HG03457 (cell line): ENCODE data around the gene PTPRN2.
"Not testable (repeated sequence)": the region's sequence is repeated elsewhere in the genome, so short reads cannot be mapped to it uniquely, and the experiment has no call there.

Source experiments
- ATAC-seq: cut with Tn5 transposase; IDR thresholded peaks from one replicate; pipeline ENCODE4 v1.9.1; 2021; ENCODE audit warnings: moderate number of reproducible peaks; ENCODE audit not compliant: unreplicated experiment

PTPRN2 gene

DNA sequence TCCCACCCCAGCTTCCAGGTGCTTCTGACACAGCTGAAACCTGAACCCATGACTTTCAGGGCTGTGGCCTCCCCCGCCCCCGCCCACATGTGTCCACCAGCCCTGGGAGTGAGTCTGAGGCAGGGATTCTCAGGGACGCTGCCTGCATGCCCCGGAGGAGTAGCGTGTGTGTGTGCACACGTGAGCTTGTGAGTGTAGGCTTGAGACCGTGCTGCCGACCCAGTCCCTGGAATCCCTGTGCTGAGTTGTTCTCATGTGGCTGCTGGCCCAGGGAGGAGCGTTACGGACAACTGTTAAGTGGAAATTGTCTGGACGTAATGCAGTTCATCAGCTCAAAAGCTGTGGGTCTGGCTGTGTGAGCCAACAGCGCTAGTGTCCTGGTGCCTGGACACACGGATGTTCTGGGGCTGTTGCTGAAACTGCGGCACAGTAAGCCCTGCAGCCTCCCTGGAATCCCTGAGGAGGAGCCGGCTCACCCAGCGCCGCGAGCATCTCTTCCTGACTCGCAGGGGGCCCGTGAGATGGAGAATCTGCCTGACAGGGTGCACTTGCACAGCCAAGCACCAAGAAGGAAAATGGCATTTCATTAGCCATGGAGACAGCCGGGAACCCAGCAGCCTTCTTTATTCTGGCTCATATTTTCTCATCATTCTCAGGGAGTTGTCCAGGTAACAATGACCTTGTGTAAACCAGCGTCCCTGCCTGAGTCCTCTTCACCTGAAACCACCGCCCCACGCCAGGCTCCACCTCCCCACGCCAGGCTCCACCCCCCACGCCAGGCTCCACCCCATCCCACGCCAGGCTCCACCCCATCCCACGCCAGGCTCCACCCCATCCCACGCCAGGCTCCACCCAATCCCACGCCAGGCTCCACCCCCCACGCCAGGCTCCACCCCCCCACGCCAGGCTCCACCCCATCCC lies 603.9 kb downstream of the PTPRN2 start:
- no peak for ATAC-seq

DNA sequence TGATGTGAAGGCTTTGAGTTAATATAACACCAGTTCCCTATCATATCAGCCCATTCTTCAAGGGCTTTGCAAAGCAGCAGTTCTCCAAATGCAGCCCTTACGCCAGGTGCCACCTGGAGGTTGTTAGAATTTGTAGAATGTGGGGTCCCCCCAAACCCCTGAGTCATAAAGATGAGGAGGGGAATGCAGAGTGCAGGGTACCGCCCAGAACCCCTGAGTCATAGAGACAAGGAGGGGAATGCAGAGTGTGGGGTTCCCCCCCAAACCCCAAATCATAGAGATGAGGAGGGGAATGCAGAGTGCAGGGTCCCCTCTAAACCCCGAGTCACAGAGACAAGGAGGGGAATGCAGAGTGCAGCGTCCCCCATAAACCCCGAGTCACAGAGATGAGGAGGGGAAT lies 605.8 kb downstream of the PTPRN2 start:
- no peak for ATAC-seq

- ATAC-seq = no peak
These were observed 606.8 kb downstream of the PTPRN2 start for GRCh38 chr7:157980774-157981173.

- not testable (repeated sequence) for ATAC-seq
These were observed 607.3 kb downstream of the PTPRN2 start for GRCh38 chr7:157980341-157980731.

GRCh38 chr7:157979636-157980340 lies 607.8 kb downstream of the PTPRN2 start:
- no peak for ATAC-seq

DNA sequence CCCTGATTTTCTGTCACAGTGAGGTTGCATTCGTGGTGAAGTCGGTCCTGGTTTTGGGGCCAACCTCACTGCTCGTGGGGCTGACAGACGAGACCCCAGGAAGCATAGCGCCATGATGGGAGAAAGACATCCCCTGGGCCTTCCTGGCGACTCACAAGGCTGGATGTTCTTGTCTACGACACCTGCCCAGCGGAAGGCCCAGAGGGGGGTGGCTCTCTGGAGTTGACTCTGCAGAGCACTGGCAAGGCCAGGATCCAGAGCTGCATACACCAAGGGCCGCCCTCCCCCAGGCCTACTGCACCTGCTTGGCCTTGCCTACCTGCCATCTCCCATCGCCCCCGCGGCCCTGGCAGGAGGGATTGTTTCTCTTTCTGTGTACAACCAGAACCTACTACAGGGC lies 608.9 kb downstream of the PTPRN2 start:
- ATAC-seq = no peak

GRCh38 chr7:157977717-157978496 lies 609.7 kb downstream of the PTPRN2 start:
- no peak for ATAC-seq

DNA sequence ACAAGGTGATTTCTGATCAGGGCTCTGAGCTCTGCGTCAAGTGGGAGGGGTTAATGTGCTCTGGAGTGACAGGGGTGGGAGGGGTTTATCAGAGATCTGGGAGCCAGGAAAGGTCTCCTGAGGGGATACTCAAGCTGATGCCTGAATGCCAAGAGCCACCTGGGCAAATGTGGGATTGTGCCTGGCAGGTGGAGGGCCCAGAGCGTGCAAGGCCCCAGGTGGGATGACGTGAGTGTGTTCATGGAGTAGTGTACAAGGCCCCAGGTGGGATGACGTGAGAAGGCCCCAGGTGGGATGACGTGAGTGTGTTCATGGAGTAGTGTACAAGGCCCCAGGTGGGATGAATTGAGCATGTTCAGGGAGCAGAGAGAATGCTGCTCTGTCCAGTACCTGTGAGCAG lies 610.3 kb downstream of the PTPRN2 start:
- no peak for ATAC-seq

GRCh38 chr7:157976406-157976805 lies 611.2 kb downstream of the PTPRN2 start:
- ATAC-seq = no peak

DNA sequence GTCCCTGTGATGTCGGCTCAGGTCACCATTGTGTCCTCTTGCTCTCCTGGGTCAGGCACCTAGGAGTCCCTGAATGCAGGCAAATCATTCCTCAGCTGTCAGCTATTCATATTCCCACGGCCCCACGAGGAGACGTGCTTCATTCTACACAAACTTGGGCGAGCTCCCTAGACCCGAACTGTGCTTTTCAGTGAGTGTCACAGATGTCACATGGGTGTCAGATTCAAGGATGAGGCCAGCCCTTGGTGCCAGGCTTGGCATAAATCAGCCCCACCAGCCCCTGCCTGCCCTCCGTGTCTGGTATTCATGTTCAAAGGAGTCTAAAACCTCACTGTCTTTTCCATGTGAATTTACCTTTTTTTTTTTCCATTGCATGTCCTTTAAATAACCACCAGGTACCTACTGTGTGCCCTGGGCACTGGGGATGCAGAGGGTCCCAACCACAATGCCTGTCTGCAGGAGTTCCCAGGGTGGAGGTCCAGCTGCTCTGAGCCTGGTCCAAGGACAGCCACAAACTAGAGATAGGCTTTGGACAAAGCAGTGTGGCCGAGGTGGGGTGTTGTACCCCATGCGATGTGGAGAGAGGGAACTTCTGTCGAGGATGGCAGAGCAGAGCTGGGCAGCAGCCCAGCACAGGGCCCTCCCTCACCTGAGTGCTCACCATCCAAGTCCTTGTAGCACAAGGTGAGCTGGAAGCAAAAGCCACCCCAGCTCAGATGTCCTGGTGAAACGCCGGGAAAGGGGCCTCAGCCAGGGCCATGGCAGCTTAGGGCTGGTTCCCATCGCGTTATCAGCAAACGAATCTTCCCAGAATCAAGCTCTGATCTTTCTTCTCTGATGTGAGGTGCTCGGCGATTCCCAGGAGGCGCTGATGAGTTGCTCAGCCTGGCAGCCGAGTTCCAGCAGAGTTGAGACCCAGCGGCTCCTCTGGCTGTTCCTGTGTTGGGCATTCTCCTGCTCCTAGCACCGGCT lies 611.9 kb downstream of the PTPRN2 start:
- ATAC-seq = no peak

GRCh38 chr7:157974678-157975230 lies 612.9 kb downstream of the PTPRN2 start:
- no peak for ATAC-seq

DNA sequence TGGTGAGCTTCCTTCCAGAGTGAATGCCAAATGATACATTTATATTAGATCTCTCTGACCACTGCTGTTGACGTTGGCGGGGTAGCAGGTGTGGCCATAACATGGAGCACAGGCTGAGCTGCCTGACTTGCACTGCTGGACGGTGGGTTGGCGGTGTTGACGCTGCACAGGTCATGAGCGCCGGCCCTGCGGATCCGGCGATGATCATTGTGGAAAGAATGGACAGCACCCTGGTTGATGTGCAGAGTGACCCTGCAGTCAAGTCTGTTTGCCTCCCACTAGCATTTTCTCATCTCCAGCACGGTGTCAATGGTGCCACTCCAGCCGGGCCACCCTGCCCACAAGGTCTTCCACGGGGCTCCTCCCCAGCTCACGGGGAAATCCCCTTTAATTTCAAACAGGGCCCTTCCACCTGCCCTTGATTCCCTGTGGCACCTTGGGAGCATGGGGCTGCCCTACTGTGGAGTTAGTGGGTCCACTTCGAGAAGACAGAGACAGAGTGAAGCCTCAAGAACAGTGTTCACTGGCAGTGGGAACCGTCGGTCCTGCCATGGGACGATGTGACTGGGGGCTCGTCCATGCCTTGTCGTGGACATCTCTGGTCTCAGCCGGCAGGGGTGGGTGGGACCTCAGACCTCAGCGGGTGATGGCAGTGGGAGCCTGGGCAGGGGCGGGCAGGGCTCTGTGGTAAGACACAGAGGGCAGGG lies 613.5 kb downstream of the PTPRN2 start:
- no peak for ATAC-seq

DNA sequence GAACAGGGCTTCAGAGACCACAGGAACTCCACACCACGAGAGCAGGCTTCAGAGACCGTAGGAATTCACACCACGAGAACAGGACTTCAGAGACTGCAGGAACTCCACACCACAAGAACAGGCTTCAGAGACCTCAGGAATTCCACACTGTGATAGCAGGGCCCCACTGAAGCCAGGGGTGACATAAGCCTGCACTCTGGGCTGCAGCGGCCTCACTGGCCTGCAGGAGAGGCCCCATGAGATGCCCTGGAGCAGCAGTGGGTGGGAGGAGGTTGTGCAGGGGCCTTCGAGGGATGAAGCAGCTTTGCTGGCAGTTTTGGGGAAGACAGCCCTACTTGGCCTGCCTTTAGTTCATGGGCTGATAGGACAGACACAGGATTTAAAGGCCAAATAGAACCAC lies 614.7 kb downstream of the PTPRN2 start:
- ATAC-seq = no peak

GRCh38 chr7:157971501-157971900 lies 616.1 kb downstream of the PTPRN2 start:
- ATAC-seq = no peak

- ATAC-seq = no peak
These were observed 616.9 kb downstream of the PTPRN2 start for GRCh38 chr7:157970744-157971143.

DNA sequence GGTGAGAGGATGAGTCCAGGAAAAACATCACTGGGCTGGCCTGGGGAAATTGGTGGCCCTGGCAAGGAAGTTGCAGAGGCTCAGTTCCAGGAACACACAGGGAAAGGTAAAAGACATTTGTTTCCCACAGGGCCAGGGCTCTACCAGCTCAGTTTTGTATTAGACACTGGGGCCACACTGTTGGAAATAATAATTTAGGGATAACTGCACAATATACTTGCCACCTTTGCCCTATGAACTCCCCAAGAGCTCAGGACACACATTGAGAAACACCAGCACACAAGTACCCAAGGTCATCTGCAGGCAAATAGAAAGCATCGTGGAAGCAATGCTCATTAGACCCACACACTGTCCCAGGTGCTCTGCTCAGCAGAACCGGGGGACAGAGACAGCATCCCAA lies 617.6 kb downstream of the PTPRN2 start:
- no peak for ATAC-seq

DNA sequence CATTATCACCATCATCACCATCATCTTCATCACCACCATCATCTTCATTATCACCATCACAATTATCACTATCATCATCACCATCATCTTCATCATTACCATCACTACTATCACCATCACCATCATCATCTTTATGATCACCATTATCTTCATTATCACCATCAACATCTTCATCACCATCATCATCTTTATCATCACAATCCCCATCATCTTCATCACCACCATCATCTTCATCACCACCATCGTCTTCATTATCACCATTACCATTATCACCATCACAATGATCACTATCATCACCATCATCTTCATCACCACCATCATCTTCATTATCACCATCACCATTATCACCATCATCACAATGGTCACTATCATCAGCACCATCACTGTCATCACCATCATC lies 621.1 kb downstream of the PTPRN2 start:
- no peak for ATAC-seq

GRCh38 chr7:157964521-157964920 lies 623.1 kb downstream of the PTPRN2 start:
- no peak for ATAC-seq

DNA sequence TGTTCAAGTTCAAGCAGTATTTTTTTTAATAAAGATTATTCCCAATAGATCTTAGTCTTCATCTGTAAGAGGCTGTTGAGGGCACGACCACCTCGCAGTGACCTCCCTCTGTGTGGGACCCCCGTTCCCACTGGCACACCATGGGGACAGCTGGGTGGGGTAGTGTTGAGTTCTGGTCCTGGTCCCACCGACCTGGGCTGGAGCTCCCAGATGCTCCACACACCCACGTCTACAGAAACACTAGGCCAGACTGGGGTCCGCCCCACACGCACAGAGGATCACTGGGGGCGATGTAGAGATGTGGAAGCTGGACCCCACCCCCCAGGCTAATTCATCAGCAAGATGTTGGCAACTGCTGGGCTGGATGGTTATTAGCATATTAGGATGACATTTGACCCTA lies 623.6 kb downstream of the PTPRN2 start:
- no peak for ATAC-seq
